Left hindlimb (tissue), 1 donor: ENCODE measurements around the gene TSPAN19.

Experiments
- DNase-seq: peaks from one replicate; pipeline ENCODE4 v3.0.0-alpha.2; 2018

TSPAN19 gene

GRCh38 chr12:84998341-84998740 lies 37.7 kb downstream of the TSPAN19 start:
- DNase-seq = no peak

- no peak for DNase-seq
Observed at GRCh38 chr12:84996759-84997158, 39.3 kb downstream of the TSPAN19 start.

DNA sequence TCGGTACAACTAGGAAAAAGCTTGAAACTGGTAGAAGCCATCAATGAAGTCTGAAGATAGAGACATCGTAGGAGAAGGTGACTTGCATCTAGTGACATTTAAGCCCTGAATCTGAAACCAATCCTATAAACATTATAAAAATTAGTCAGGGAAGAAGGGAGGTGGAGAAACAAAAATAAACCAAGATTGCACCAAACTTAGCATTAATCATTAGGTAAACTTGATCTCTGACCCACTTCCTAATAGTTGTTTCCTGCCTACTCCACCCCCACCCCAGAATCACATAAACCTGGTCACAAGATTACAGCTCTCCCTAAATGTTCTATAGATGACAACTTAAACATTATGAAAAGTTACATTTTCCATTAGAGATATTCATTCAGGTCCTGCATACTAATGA lies 40.4 kb downstream of the TSPAN19 start:
- no peak for DNase-seq

DNA sequence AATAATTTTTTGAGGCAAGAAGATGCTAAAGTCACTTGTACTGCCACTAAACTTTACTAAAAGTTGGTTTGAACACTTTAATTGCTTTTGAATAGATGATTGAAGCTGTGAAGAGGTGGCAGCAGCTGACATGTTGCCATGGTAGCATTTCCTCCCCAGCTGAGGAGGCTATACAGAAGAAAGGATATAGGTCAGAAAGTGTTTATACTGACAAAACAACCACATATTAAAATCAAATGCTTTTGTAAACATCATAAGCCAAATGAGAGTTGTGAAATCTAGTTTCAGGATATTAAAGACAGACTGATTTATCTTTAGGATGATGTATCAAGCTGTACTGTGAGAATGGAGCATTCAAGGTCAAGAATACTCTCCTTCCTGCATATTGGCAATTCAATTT lies 41.7 kb downstream of the TSPAN19 start:
- DNase-seq = no peak

GRCh38 chr12:84986586-84986985 lies 49.5 kb downstream of the TSPAN19 start:
- no peak for DNase-seq

DNA sequence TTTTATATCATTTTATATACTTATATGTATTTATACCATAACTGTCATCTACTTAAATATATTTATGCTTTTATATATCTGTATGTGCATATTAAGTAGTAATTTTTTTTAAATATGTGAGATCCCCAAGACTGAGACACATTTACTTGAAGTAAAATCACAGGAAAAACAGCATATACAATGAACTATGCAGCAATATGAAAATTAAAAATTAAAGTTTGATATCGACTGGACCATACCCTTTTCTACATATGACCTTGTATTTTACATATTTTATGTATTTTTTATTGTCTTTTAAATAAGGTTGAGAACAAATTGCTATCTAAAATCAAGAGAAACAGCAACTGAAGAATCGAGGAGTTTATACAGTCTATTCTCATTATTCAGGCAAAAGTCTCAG lies 50.0 kb downstream of the TSPAN19 start:
- DNase-seq = no peak

DNA sequence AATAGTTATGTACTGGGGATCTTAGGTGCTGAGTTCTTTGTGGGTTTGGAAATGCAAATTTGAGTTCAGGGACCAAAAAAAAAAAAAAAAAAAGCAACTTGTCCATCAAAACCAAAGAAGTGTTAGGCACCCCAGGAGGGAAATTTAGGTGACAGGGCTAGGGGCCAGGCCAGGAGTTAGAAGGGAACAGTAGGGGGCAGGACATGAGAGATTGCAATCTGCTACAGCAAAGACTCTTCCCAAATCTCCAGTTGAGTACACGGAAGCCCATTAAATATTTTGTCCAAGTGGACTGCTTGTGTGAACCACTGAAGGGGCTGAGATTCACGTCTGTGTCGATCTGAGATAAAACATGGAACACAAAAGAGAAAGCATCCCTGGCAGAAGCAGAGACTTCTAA lies 52.8 kb downstream of the TSPAN19 start:
- DNase-seq = no peak

DNA sequence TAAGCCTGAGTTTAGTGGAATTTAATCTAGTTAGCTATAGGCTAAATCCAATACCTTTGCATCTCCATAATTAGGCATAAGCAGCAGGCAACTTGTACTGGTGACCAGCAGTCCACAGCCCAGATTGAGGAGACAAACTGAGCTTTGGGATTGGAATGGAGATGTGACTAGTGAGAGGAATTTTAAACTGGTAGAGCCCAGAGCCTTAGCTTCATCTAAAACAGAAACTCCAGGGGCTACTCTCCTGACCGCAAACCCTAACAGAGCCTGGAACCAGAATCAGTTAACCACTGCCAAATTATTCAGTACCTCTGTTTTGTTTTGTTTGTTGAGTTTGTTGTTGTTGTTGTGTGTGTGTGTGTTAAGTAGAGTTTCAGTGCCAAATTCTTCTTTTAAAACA lies 53.2 kb downstream of the TSPAN19 start:
- DNase-seq = no peak

- DNase-seq = no peak
Observed at GRCh38 chr12:84978921-84979320, 57.2 kb downstream of the TSPAN19 start.

DNA sequence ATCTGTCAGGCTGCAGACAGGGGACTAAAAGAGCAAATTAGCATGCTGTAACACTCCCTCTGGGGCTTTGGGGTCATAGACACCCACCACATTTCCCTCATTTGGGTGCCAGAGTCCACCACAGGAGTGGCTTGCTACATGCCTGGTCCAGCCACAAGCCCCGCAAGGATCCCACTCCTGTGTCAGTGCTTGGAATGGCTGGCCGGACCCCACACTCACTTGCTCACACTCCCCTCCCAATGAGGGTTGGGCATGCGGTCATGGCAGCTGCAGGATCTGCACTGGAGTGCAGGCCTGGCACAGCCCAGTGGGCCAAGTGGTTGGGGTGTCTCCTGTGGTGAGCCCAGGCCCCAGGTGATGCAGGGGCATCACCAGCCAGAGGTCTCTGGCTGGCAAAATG lies 59.9 kb downstream of the TSPAN19 start:
- DNase-seq = no peak

DNA sequence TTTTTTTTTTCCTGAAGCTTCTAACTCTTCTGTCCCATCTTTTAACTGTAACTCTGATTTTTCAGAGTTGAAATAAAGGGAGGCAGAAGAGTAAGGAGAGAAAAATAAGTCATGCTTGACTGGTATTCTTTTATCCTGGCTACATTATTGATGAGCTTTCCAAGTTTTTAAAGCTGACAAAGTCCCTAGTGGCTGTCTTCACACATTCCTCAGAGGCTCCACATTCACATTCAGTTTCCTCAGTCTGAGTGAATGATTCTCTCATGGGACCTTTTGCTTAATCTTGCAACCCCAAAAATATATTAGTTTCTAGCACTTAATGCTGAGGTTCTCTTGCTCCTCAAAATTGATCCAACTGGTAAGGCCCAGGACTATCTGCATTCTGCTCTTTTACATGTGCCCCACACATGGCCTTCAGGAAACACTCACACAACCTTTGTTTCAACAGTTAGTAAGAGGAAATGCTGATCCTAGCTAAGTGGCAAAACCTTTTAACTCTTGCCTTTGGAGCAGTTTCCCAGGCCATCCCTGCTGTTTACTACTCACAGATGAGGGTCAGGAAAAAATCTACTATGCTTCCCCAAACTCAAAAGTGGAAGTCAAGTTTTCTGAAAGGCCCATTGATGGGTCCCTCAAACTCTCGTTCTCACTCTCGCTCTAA lies 61.8 kb downstream of the TSPAN19 start:
- no peak for DNase-seq

DNA sequence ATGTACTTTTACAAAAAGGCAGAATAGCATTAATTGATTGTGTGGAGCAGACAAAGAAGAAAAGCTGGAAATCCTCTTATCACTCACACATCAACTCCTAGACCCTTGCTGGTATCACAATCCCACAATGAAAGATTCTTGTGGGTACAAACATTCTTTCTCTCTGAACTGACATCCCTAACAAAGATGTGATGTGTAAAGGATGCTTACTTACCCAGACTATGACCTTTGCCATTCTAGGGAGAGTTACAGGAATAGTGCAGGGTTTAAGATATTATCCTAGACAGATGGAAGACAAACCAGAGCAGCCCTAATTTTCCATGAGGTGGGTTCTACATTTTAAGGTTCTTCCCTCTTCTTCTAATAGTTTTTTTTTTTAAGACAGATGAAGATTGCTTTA lies 63.1 kb downstream of the TSPAN19 start:
- no peak for DNase-seq

GRCh38 chr12:84969226-84969625 lies 66.9 kb downstream of the TSPAN19 start:
- DNase-seq = no peak
